ENCODE measurements around the gene MFSD2B. TPM values are rescaled to one million over a fixed set of nuclear protein-coding genes. Genes with fewer than 3 reads are reported as not detected.

The MFSD2B gene
- polyA plus RNA-seq, 1 donor from 2014 or later: 0.27 TPM

DNA sequence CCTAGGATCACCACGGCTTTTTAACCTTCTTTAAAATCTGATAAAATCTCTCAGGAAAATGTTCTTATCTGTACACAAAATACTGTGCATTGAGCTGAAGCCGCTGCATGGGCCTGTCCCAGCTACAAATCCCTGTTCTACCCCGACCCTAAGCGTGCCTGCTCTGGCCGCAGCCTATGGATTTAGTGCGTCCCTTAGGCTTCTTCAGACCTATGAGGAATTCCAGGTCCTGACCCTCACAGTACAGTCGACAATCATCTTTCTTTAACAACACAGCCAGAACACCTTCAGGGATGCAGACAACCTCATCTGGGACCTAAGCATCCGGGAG lies 37.8 kb downstream of the MFSD2B start:
- Histone ChIP-seq H3K4me3 (ENCODE audit: low read length) (peak overlapping the region; percentile 75), H3F3A (ENCODE audit: insufficient read depth, low read length, poor library complexity, severe bottlenecking) (no peaks in the 10 kb centered on the region), H3K4me2 (ENCODE audit: low read length) (no peak overlapping the region), H3K27ac (ENCODE audit: low read length) (no peak overlapping the region), H3K9ac (ENCODE audit: low read length) (no peak overlapping the region), H3K27me3 (ENCODE audit: insufficient read depth, low read depth, low read length) (no peaks in the 10 kb centered on the region), H4K20me1 (ENCODE audit: insufficient read depth) (no peaks in the 10 kb centered on the region), H3K36me3 (ENCODE audit: insufficient read depth, low read length) (no peaks in the 10 kb centered on the region), H3K79me2 (replicated peaks; ENCODE audit: insufficient read depth, low read length) (peaks cover 12% of the 10 kb centered on the region), H2AFZ (ENCODE audit: low read depth, low read length) (peak overlapping the region; percentile 53), H3K9me3 (ENCODE audit: low read length) (no peaks in the 10 kb centered on the region), H3K9me2 (ENCODE audit: insufficient read depth, low read length) (no peaks in the 10 kb centered on the region)
- TF ChIP-seq RAD21 (conservative IDR thresholded peaks at IDR 0.05) (no peak), EP300 (conservative IDR thresholded peaks at IDR 0.05; ENCODE audit: poor library complexity, severe bottlenecking) (no peak), POLR2AphosphoS5 (IDR thresholded peaks at IDR 0.05) (no peak), SMC3 (conservative IDR thresholded peaks at IDR 0.05; ENCODE audit: poor library complexity) (no peak), EZH2 (IDR thresholded peaks at IDR 0.05; ENCODE audit: borderline replicate concordance, insufficient read depth, low read length, poor library complexity, severe bottlenecking) (no peak), MXI1 (conservative IDR thresholded peaks at IDR 0.05; ENCODE audit: poor library complexity, severe bottlenecking) (no peak), TAF1 (IDR thresholded peaks at IDR 0.05; ENCODE audit: low read depth) (no peak)
- TF ChIP-seq, protein P1, sequence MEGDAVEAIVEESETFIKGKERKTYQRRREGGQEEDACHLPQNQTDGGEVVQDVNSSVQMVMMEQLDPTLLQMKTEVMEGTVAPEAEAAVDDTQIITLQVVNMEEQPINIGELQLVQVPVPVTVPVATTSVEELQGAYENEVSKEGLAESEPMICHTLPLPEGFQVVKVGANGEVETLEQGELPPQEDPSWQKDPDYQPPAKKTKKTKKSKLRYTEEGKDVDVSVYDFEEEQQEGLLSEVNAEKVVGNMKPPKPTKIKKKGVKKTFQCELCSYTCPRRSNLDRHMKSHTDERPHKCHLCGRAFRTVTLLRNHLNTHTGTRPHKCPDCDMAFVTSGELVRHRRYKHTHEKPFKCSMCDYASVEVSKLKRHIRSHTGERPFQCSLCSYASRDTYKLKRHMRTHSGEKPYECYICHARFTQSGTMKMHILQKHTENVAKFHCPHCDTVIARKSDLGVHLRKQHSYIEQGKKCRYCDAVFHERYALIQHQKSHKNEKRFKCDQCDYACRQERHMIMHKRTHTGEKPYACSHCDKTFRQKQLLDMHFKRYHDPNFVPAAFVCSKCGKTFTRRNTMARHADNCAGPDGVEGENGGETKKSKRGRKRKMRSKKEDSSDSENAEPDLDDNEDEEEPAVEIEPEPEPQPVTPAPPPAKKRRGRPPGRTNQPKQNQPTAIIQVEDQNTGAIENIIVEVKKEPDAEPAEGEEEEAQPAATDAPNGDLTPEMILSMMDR (IDR thresholded peaks at IDR 0.05; ENCODE audit: poor library complexity, severe bottlenecking): no peak
- TF ChIP-seq, protein P2, sequence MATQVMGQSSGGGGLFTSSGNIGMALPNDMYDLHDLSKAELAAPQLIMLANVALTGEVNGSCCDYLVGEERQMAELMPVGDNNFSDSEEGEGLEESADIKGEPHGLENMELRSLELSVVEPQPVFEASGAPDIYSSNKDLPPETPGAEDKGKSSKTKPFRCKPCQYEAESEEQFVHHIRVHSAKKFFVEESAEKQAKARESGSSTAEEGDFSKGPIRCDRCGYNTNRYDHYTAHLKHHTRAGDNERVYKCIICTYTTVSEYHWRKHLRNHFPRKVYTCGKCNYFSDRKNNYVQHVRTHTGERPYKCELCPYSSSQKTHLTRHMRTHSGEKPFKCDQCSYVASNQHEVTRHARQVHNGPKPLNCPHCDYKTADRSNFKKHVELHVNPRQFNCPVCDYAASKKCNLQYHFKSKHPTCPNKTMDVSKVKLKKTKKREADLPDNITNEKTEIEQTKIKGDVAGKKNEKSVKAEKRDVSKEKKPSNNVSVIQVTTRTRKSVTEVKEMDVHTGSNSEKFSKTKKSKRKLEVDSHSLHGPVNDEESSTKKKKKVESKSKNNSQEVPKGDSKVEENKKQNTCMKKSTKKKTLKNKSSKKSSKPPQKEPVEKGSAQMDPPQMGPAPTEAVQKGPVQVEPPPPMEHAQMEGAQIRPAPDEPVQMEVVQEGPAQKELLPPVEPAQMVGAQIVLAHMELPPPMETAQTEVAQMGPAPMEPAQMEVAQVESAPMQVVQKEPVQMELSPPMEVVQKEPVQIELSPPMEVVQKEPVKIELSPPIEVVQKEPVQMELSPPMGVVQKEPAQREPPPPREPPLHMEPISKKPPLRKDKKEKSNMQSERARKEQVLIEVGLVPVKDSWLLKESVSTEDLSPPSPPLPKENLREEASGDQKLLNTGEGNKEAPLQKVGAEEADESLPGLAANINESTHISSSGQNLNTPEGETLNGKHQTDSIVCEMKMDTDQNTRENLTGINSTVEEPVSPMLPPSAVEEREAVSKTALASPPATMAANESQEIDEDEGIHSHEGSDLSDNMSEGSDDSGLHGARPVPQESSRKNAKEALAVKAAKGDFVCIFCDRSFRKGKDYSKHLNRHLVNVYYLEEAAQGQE (IDR thresholded peaks at IDR 0.05; ENCODE audit: borderline replicate concordance): no peak

DNA sequence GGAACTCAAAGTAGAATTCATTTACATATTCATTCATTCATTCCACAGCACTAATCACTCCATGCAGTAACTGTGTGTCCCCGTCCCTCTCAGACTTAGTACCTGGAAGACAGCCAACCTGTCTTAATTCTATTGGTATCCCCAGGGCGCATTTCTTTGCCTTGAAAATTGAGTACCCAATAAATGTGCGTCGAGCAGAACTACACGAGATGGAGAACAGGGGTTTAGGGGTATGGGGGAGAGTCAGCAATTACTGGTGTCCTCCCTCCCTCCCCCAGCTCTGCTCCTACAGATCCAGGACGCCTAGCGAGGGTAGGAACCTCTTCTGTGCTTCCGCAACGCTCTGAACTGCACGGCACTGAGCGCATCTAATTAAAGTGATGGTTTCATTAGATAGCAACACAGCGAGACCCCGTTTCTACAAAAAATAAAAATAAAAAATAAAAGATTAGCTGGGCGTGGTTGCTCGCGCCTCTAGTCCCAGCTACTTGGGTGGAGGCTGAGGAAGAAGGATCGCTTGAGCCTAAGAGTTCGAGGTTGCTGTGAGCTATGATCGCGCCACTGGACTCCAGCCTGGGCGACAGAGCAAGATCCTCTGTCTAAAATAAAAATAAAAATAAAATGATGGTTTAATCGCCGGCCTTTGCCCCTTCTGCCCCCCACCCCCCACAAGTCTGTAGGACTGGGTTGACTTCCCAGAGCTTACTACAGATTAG lies 39.0 kb downstream of the MFSD2B start:
- Histone ChIP-seq H3K27ac (ENCODE audit: low read length) (no peak overlapping the region), H3K79me2 (replicated peaks; ENCODE audit: insufficient read depth, low read length) (peaks cover 9% of the 10 kb centered on the region), H3F3A (ENCODE audit: insufficient read depth, low read length, poor library complexity, severe bottlenecking) (no peaks in the 10 kb centered on the region), H3K9me3 (ENCODE audit: low read length) (no peaks in the 10 kb centered on the region), H3K27me3 (ENCODE audit: insufficient read depth, low read depth, low read length) (no peaks in the 10 kb centered on the region), H3K9ac (ENCODE audit: low read length) (peak overlapping the region; percentile 84), H3K36me3 (ENCODE audit: insufficient read depth, low read length) (no peaks in the 10 kb centered on the region), H4K20me1 (ENCODE audit: insufficient read depth) (no peaks in the 10 kb centered on the region), H3K9me2 (ENCODE audit: insufficient read depth, low read length) (no peaks in the 10 kb centered on the region), H3K4me2 (ENCODE audit: low read length) (no peak overlapping the region), H2AFZ (ENCODE audit: low read depth, low read length) (peak overlapping the region; percentile 83), H3K4me3 (ENCODE audit: low read length) (peak overlapping the region; percentile 94)
- TF ChIP-seq POLR2AphosphoS5 (IDR thresholded peaks at IDR 0.05) (no peak), EP300 (conservative IDR thresholded peaks at IDR 0.05; ENCODE audit: poor library complexity, severe bottlenecking) (no peak), TAF1 (IDR thresholded peaks at IDR 0.05; ENCODE audit: low read depth) (no peak), EZH2 (IDR thresholded peaks at IDR 0.05; ENCODE audit: borderline replicate concordance, insufficient read depth, low read length, poor library complexity, severe bottlenecking) (no peak), RAD21 (conservative IDR thresholded peaks at IDR 0.05) (no peak), SMC3 (conservative IDR thresholded peaks at IDR 0.05; ENCODE audit: poor library complexity) (no peak), MXI1 (conservative IDR thresholded peaks at IDR 0.05; ENCODE audit: poor library complexity, severe bottlenecking) (no peak)
- TF ChIP-seq, protein P2 (IDR thresholded peaks at IDR 0.05; ENCODE audit: borderline replicate concordance): no peak
- TF ChIP-seq, protein P1 (IDR thresholded peaks at IDR 0.05; ENCODE audit: poor library complexity, severe bottlenecking): no peak
